ENCODE results near the gene PPP1CA. TPM values are rescaled to one million over a fixed set of nuclear protein-coding genes. Genes with fewer than 3 reads are reported as not detected.

PPP1CA gene
- total RNA-seq, 1 donor from 2014 or later, result 159 TPM

DNA sequence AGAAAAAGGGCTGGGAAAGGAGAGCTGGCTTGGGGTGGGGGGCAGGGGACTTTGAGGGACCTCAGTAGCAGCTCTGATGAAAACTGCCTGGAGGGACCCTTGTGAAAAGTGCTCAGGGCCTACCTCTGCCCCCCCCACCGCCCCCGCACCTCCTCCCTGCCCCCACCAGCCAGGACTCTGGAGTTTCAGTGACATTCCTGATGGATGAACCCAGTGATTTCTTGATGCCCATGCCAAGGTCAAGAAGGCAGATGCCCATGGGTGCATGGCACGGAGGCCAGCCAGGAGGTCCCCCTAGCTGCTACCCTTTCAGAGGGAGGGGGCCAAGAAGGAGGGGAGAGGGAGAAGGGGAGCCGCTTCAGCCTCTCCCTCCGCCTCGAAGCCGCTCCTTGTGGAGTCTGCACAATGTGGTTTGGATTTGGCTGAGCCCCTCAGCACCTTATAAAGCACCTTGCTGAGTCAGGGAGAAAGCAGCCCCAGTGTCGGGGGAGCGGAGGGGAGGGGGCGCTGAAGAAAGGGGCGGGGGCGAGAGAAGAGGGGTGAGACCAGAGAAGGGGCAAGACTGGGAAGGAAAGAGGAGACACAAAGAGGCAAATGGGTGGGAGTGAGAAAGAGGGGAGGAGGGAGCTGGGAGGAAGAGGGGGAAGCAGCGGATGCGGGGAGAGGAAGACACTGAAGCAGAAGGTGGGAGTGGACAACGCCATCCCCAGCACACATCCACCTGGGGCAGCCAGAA, 26.2 kb downstream of the PPP1CA start:
- H3K36me3 Mint-ChIP-seq (ENCODE audit: low read depth, unreplicated experiment), result no peaks in the 10 kb centered on the region
- peaks cover under 1% of the 10 kb centered on the region for H3K27me3 Mint-ChIP-seq (ENCODE audit: low read depth, unreplicated experiment)
- H3K4me3 ChIP-seq (ENCODE audit: insufficient read depth, low read depth, low read length), result no peak overlapping the region
- no peaks in the 10 kb centered on the region for H3K9me3 ChIP-seq (ENCODE audit: insufficient read depth, low read depth, low read length)
- peak overlapping the region; percentile 93 for H3K9ac ChIP-seq (ENCODE audit: low read length)
- H2AFZ ChIP-seq (ENCODE audit: low read depth, low read length), result no peak overlapping the region
- no peaks in the 10 kb centered on the region for H3K36me3 ChIP-seq (ENCODE audit: insufficient read depth, low read length)
- H3K79me2 ChIP-seq (ENCODE audit: insufficient read depth, low read length), result peaks cover 24% of the 10 kb centered on the region
- FAIRE-seq (no peak), DNase-seq (ENCODE audit: low read depth) (no peak)
- peaks cover 52% of the 10 kb centered on the region for H3K4me1 ChIP-seq (ENCODE audit: insufficient read depth, low read length)
- H3K27ac Mint-ChIP-seq (ENCODE audit: unreplicated experiment), result peak overlapping the region; percentile 62
- peak overlapping the region; percentile 20 for H3K4me3 Mint-ChIP-seq (ENCODE audit: unreplicated experiment)
- peaks cover 29% of the 10 kb centered on the region for H3K4me1 Mint-ChIP-seq (ENCODE audit: low read depth, unreplicated experiment)
- TF ChIP-seq EZH2 (IDR thresholded peaks at IDR 0.05; ENCODE audit: insufficient read depth, low read length), result no peak
- TF ChIP-seq CTCF (IDR thresholded peaks at IDR 0.05; ENCODE audit: insufficient read depth, low read depth, low read length), result no peak
- peak overlapping the region; percentile 93 for H3K4me2 ChIP-seq (ENCODE audit: low read length)
- H3K27ac ChIP-seq (ENCODE audit: low read depth, low read length), result peak overlapping the region; percentile 95
- H3K9me3 Mint-ChIP-seq (ENCODE audit: unreplicated experiment), result no peaks in the 10 kb centered on the region
- H3K27me3 ChIP-seq (ENCODE audit: insufficient read depth, low read length), result no peaks in the 10 kb centered on the region
- H4K20me1 ChIP-seq (ENCODE audit: insufficient read depth, low read length), result peaks cover 18% of the 10 kb centered on the region

DNA sequence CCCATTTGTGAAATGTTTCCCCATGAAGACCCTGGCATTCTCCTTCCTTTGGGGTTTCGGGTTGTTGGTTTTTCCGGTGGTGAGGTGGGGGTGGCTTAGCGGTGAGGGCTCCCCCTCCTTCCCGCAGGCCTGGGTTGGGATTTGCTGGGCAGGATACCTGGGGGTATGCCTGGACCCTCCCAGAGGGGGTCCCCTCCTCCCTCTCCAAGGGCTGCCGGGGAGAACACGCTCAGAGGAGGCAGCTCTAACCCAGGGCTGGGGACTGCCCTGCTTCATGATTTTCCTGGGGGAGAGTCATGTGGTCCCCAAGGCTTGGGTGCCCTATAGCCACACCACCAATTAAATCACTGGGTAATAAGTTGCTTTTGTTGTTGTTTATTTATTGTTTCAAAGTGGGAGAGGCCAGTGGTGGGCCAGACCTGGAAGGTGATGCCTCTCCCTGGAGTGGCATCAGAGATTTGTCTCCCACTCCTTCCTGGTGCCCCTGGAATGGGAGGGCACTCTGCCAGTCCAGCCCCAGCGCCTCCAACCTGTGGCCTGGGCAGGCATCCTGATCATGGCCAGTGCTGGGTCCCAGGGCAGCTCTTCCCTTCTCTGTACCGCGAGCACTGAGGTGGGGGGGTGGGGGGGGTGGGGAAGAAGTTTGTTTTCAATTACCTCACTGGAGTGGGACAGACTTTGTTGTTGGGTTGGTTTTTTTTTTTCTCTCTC, 26.9 kb downstream of the PPP1CA start:
- H3K4me1 Mint-ChIP-seq (ENCODE audit: low read depth, unreplicated experiment), result peaks cover 33% of the 10 kb centered on the region
- H3K4me3 Mint-ChIP-seq (ENCODE audit: unreplicated experiment), result peak overlapping the region; percentile 91
- no peaks in the 10 kb centered on the region for H3K9me3 Mint-ChIP-seq (ENCODE audit: unreplicated experiment)
- TF ChIP-seq CTCF (IDR thresholded peaks at IDR 0.05; ENCODE audit: insufficient read depth, low read depth, low read length), result no peak
- no peak for TF ChIP-seq EZH2 (IDR thresholded peaks at IDR 0.05; ENCODE audit: insufficient read depth, low read length)
- H3K4me1 ChIP-seq (ENCODE audit: insufficient read depth, low read length), result peaks cover 57% of the 10 kb centered on the region
- no peak for FAIRE-seq
- no peak for DNase-seq (ENCODE audit: low read depth)
- no peaks in the 10 kb centered on the region for H3K36me3 ChIP-seq (ENCODE audit: insufficient read depth, low read length)
- H3K27ac Mint-ChIP-seq (ENCODE audit: unreplicated experiment), result peak overlapping the region; percentile 98
- no peaks in the 10 kb centered on the region for H3K27me3 Mint-ChIP-seq (ENCODE audit: low read depth, unreplicated experiment)
- peak overlapping the region; percentile 93 for H3K9ac ChIP-seq (ENCODE audit: low read length)
- no peaks in the 10 kb centered on the region for H3K36me3 Mint-ChIP-seq (ENCODE audit: low read depth, unreplicated experiment)
- peaks cover 32% of the 10 kb centered on the region for H3K79me2 ChIP-seq (ENCODE audit: insufficient read depth, low read length)
- H3K27ac ChIP-seq (ENCODE audit: low read depth, low read length), result peak overlapping the region; percentile 95
- no peak overlapping the region for H2AFZ ChIP-seq (ENCODE audit: low read depth, low read length)
- H3K4me2 ChIP-seq (ENCODE audit: low read length), result peak overlapping the region; percentile 93
- H4K20me1 ChIP-seq (ENCODE audit: insufficient read depth, low read length), result peaks cover 25% of the 10 kb centered on the region
- H3K4me3 ChIP-seq (ENCODE audit: insufficient read depth, low read depth, low read length), result peak overlapping the region; percentile 50
- no peaks in the 10 kb centered on the region for H3K9me3 ChIP-seq (ENCODE audit: insufficient read depth, low read depth, low read length)
- no peaks in the 10 kb centered on the region for H3K27me3 ChIP-seq (ENCODE audit: insufficient read depth, low read length)
